Neuronal stem cell (in vitro differentiated cells): ENCODE measurements around the gene DOCK8.

Experiments used
- DNase-seq: peaks from one replicate; pipeline ENCODE4 v3.0.0-alpha.2; 2013; ENCODE audit warnings: low spot score
- H2AFZ ChIP-seq: one replicate; pipeline ENCODE4 v1.6.1; 2013; ENCODE audit warnings: mild to moderate bottlenecking, low read length, inconsistent platforms
- H2AK5ac ChIP-seq: 2 replicates; pipeline ENCODE4 v1.6.1; 2013; ENCODE audit warnings: low read depth, mild to moderate bottlenecking, inconsistent platforms, low read length, moderate library complexity, mixed read lengths
- H2BK120ac ChIP-seq: 2 replicates; pipeline ENCODE4 v1.6.1; 2013; ENCODE audit warnings: low read depth, mild to moderate bottlenecking, inconsistent platforms, low read length, moderate library complexity, mixed read lengths
- H2BK12ac ChIP-seq: one replicate; pipeline ENCODE4 v1.6.1; 2013; ENCODE audit warnings: low read length, inconsistent platforms
- H2BK15ac ChIP-seq: 2 replicates; pipeline ENCODE4 v1.6.1; 2013; ENCODE audit warnings: mild to moderate bottlenecking, low read length, inconsistent platforms, mixed read lengths
- H2BK5ac ChIP-seq: one replicate; pipeline ENCODE4 v1.6.1; 2013; ENCODE audit warnings: inconsistent platforms, mild to moderate bottlenecking, low read length, moderate library complexity
- H3K14ac ChIP-seq: one replicate; pipeline ENCODE4 v1.6.1; 2013; ENCODE audit warnings: low read length, inconsistent platforms
- H3K18ac ChIP-seq: 2 replicates; pipeline ENCODE4 v1.6.1; 2013; ENCODE audit warnings: low read length, inconsistent platforms
- H3K23ac ChIP-seq: 2 replicates; pipeline ENCODE4 v1.6.1; 2013; ENCODE audit warnings: low read depth, mild to moderate bottlenecking, mixed read lengths, low read length, inconsistent platforms; ENCODE audit not compliant: poor library complexity
- H3K27ac ChIP-seq: replicated peaks from 3 replicates; pipeline ENCODE4 v1.5.1; 2013; ENCODE audit warnings: low read length, inconsistent platforms
- H3K27me3 ChIP-seq, 3 experiments: 2 replicates each; pipeline ENCODE4 v1.6.1; 2013; ENCODE audit warnings: low read length in 3 of 3, mild to moderate bottlenecking in 2 of 3, inconsistent platforms in 1 of 3, low read depth in 1 of 3, mixed read lengths in 1 of 3, moderate library complexity in 1 of 3; ENCODE audit not compliant: control insufficient read depth in 3 of 3, insufficient read depth in 3 of 3
- H3K36me3 ChIP-seq, 2 donors: replicated peaks in 1 of 2; 2 replicates each; pipeline ENCODE4 v1.6.1; 2013; ENCODE audit warnings: low read length in 2 of 2; ENCODE audit not compliant: control insufficient read depth in 2 of 2, insufficient read depth in 2 of 2
- H3K4ac ChIP-seq: 2 replicates; pipeline ENCODE4 v1.6.1; 2013; ENCODE audit warnings: inconsistent platforms, mild to moderate bottlenecking, low read length, moderate library complexity
- H3K4me1 ChIP-seq, 2 donors: 1 replicate in 1 of 2; 2 replicates in 1 of 2; pipeline ENCODE4 v1.6.1; 2013; ENCODE audit warnings: low read length in 2 of 2, low read depth in 1 of 2; ENCODE audit not compliant: control insufficient read depth in 2 of 2, insufficient read depth in 1 of 2
- H3K4me2 ChIP-seq: one replicate; pipeline ENCODE4 v1.6.1; 2013; ENCODE audit warnings: mild to moderate bottlenecking, low read length, inconsistent platforms; ENCODE audit not compliant: insufficient read depth, poor library complexity, severe bottlenecking
- H3K4me3 ChIP-seq, 2 donors: 2 replicates each; pipeline ENCODE4 v1.5.1; 2013; ENCODE audit warnings: low read length in 2 of 2, mild to moderate bottlenecking in 2 of 2, inconsistent platforms in 1 of 2, moderate library complexity in 1 of 2
- H3K79me1 ChIP-seq: one replicate; pipeline ENCODE4 v1.6.1; 2013; ENCODE audit warnings: low read depth, mild to moderate bottlenecking, inconsistent platforms, low read length, moderate library complexity
- H3K9ac ChIP-seq: one replicate; pipeline ENCODE4 v1.6.1; 2013; ENCODE audit warnings: mild to moderate bottlenecking, low read depth, low read length, inconsistent platforms; ENCODE audit not compliant: poor library complexity
- H3K9me3 ChIP-seq, 2 donors: replicated peaks in 1 of 2; 2 replicates each; pipeline versions ENCODE3 to v1.6.1; 2013; ENCODE audit warnings: low read length in 2 of 2, mild to moderate bottlenecking in 2 of 2, inconsistent platforms in 1 of 2, low read depth in 1 of 2, mixed read lengths in 1 of 2, moderate library complexity in 1 of 2; ENCODE audit not compliant: control insufficient read depth in 2 of 2, insufficient read depth in 1 of 2
- H4K8ac ChIP-seq: one replicate; pipeline ENCODE4 v1.6.1; 2013; ENCODE audit warnings: low read depth, mild to moderate bottlenecking, inconsistent platforms, low read length, moderate library complexity
- H4K91ac ChIP-seq: one replicate; pipeline ENCODE4 v1.6.1; 2013; ENCODE audit warnings: low read length, low read depth, mild to moderate bottlenecking, inconsistent platforms; ENCODE audit not compliant: poor library complexity
- WGBS, 2 donors: extraction: QIAGEN DNeasy Blood & Tissue Kit; methylation state at CpG; one replicate each; pipeline ENCODE4 v1.1.7; 2013; ENCODE audit warnings: missing lambda C conversion rate in 2 of 2, mixed read lengths in 1 of 2; ENCODE audit not compliant: insufficient read length in 2 of 2, insufficient replicate concordance in 1 of 2; ENCODE audit errors: extremely low coverage in 2 of 2; 5-methylcytosine and 5-hydroxymethylcytosine counted together

The DOCK8 gene

DNA sequence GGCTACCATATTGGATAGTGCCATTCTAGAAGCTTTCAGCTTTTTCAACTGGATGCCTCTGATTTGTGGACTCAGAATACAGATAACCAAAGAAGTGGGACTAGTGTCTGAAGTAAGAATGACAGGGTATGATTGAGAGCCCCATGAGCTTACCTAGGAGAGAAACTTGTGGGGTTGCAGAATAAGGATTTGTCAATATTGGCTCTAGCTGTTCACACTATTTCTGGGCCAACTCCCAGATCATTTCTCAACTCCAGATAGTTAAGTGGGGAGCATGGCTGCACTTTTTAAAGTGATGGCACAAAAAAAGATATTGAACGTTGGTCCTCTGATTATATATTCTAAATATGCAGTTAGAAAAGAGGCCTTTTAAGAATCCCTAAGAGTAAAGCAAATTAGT lies 252.1 kb downstream of the DOCK8 start:
- WGBS, 2 donors, result no CpG with 5 or more reads among the region's 1 CpG
- no peak overlapping the region for H2AK5ac ChIP-seq

DNA sequence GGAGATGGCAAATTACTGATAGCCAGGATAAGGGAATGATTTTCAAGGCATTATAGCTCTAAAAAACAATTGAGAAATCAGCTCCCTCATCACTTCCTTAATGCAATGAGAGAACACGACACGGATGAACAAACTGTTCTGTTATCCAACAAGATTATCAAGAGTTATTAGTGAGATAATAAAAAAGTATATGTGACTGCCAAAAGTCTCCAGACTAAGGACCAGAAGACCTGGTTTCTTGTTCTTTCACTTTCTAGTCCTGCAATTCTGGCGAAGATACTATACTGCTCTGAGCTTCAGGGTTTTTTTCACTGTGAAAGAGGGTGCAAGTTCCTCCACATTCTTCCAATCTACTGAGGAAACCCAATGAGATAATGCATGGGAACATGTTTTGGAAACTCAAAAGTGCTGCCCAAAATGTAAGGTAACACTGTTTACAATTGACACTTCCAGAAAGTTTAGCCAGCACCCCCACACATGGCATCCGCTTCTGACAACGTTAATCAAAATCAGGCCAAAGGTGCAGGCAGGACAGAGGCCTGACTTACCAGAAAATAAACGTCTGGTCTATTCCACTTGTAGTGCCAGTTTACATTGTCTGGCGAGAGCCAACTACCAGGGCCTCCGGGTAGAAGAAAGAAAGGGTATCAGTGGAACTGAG lies 254.2 kb downstream of the DOCK8 start:
- Histone ChIP-seq H3K4me1 (peaks cover 5 to 9% of the 10 kb centered on the region in 2 donors), H2BK120ac (no peak overlapping the region), H3K4me3 (peak overlapping the region in 1 of 2 donors; percentile 27), H3K36me3 (no peaks in the 10 kb centered on the region), H2AFZ (peak overlapping the region; percentile 95), H3K23ac (no peak overlapping the region), H2BK12ac (no peak overlapping the region), H3K27ac (no peak overlapping the region), H3K27me3 (no peaks in the 10 kb centered on the region), H4K91ac (no peak overlapping the region), H2AK5ac (no peak overlapping the region), H3K14ac (no peak overlapping the region), H3K4ac (no peak overlapping the region), H2BK5ac (no peak overlapping the region), H3K4me2 (no peak overlapping the region), H3K79me1 (no peaks in the 10 kb centered on the region), H3K9me3 (no peaks in the 10 kb centered on the region), H3K18ac (peak overlapping the region; percentile 46), H3K9ac (no peak overlapping the region), H4K8ac (no peak overlapping the region), H2BK15ac (no peak overlapping the region)
- DNase-seq, result no peak
- no CpG with 5 or more reads among the region's 8 CpGs for WGBS, 2 donors

More for the DNA sequence above, 252.1 kb downstream of the DOCK8 start:
- no peaks in the 10 kb centered on the region for H3K9me3 ChIP-seq
- H3K79me1 ChIP-seq, result no peaks in the 10 kb centered on the region
- H3K9ac ChIP-seq, result no peak overlapping the region
- no peak overlapping the region for H3K23ac ChIP-seq
- H3K14ac ChIP-seq, result no peak overlapping the region
- H3K4me2 ChIP-seq, result no peak overlapping the region
- no peak overlapping the region for H4K91ac ChIP-seq
- no peak overlapping the region for H3K4ac ChIP-seq
- H3K18ac ChIP-seq, result no peak overlapping the region
- H3K27me3 ChIP-seq, result no peaks in the 10 kb centered on the region
- no peak overlapping the region for H3K4me3 ChIP-seq
- H3K36me3 ChIP-seq, result no peaks in the 10 kb centered on the region
- H3K27ac ChIP-seq, result no peak overlapping the region
- H4K8ac ChIP-seq, result no peak overlapping the region
- H2BK120ac ChIP-seq, result no peak overlapping the region
- DNase-seq, result no peak
- no peak overlapping the region for H2BK5ac ChIP-seq
- H2AFZ ChIP-seq, result no peak overlapping the region
- peaks cover 5 to 9% of the 10 kb centered on the region in 2 donors for H3K4me1 ChIP-seq
- no peak overlapping the region for H2BK15ac ChIP-seq
- no peak overlapping the region for H2BK12ac ChIP-seq

DNA sequence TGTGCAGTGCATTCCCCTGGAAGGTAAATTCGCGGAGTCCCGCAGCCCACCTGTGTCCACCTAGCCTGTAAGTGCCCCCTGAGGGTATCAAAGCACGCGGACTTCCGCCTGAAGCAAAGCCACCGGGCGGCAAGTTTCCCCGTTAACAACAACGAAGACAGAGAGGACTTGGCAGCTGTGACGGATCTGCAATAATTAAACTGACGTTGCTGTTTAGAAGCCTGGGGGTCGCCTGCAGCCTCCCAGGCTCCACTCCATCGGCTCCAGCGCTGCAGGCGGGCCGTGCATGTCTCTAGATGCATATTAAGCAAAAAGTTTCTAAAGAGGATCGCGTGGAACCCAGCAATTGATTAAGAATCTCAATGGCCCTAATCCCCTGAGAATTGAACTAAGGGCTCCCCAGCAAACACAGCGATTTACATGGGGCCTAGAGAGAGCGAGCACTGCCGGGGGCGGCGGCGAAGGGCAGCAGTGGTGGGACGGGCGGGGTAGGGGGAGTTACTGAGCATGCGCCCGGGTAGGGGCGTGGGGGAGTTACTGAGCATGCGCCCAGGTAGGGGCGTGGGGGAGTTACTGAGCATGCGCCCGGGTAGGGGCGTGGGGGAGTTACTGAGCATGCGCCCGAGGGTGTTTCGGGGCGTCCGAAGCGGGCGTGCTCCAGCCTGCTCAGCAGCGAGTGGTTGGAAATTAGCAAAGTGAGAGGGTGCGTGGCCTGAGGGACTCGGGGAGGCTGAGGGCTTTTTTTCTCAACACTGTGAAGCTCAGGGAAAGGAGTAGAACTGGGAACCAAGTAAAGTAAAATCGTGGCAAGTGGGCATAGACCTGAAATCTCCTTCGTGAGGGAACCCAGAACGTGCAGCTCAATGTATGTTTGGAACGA lies 255.2 kb downstream of the DOCK8 start:
- Histone ChIP-seq H4K8ac (no peak overlapping the region), H3K36me3 (peaks cover 0 to 2% of the 10 kb centered on the region in 2 donors)
- no CpG with 5 or more reads among the region's 49 CpGs for WGBS, 2 donors

More for the DNA sequence above, 255.2 kb downstream of the DOCK8 start:
- Histone ChIP-seq H3K4me2 (peak overlapping the region; percentile 91), H3K9ac (peak overlapping the region; percentile 71), H3K79me1 (no peaks in the 10 kb centered on the region), H2AK5ac (no peak overlapping the region), H2BK12ac (no peak overlapping the region), H3K14ac (peak overlapping the region; percentile 14), H3K27ac (no peak overlapping the region), H3K27me3 (no peaks in the 10 kb centered on the region), H3K23ac (no peak overlapping the region), H2AFZ (peak overlapping the region; percentile 95), H3K4me1 (peaks cover 5 to 9% of the 10 kb centered on the region in 2 donors), H3K4me3 (peak overlapping the region; percentile 61 to 79), H3K9me3 (no peaks in the 10 kb centered on the region), H2BK5ac (no peak overlapping the region), H2BK15ac (peak overlapping the region; percentile 47), H3K18ac (peak overlapping the region; percentile 91), H3K4ac (no peak overlapping the region), H4K91ac (no peak overlapping the region), H2BK120ac (no peak overlapping the region)
- DNase-seq, result peak; percentile 83
